K562 (cell line): ENCODE data around the gene APC2. TPM values are rescaled to one million over a fixed set of nuclear protein-coding genes. Genes with fewer than 3 reads are reported as not detected.

Source experiments
- BACH1 ChIP-seq: fragments of 200-800 bp; sonication (Bioruptor generic); IDR thresholded peaks from 2 replicates; pipeline ENCODE4 v1.6.1; 2016; ENCODE audit warnings: missing genetic modification characterization, missing compliant biosample characterization
- MTA1 ChIP-seq: fragments of 450-650 bp; IDR thresholded peaks from 2 replicates; pipeline ENCODE4 v1.6.1; 2017; ENCODE audit warnings: borderline replicate concordance
- RUNX1 ChIP-seq: sonication (generic); IDR thresholded peaks from 2 replicates; pipeline ENCODE4 v1.6.1; 2016; ENCODE audit warnings: antibody characterized with exemption, low read depth
- THRB ChIP-seq: fragments of 450-650 bp; formaldehyde crosslinking; conservative IDR thresholded peaks from 2 replicates; pipeline ENCODE4 v1.4.0; 2022; ENCODE audit warnings: mild to moderate bottlenecking, missing genetic modification characterization
- U2AF1 ChIP-seq: fragments of 200-400 bp; formaldehyde crosslinking; optimal IDR thresholded peaks from 2 replicates; pipeline ENCODE3; 2017; ENCODE audit warnings: mild to moderate bottlenecking, low read depth, low read length, moderate library complexity
- ZFP30 ChIP-seq: fragments of 250-450 bp; sonication (Bioruptor Pico); IDR thresholded peaks from 2 replicates; pipeline ENCODE4 v1.8.0; 2022; ENCODE audit warnings: moderate library complexity, mild to moderate bottlenecking, inconsistent platforms, borderline replicate concordance
- ZNF239 ChIP-seq: fragments of 250-450 bp; sonication (Bioruptor Pico); IDR thresholded peaks from 2 replicates; pipeline ENCODE4 v1.4.0; 2020; ENCODE audit warnings: mild to moderate bottlenecking
- ZNF699 ChIP-seq: fragments of 250-450 bp; sonication (Bioruptor Pico); IDR thresholded peaks from 2 replicates; pipeline ENCODE4 v1.8.0; 2021; ENCODE audit warnings: mild to moderate bottlenecking, moderate library complexity; ENCODE audit not compliant: insufficient replicate concordance
- polyA plus RNA-seq, 8 experiments: library from polyadenylated mRNA; depleted of rRNA in 4 of 8; stranded (reverse) in 5 of 8; unstranded in 3 of 8; fragments of >200 nt; fragmentation: Nextera tagmentation in 2 of 8; fragmentation: Illumina TruSeq in 1 of 8; extraction: Ambion mirVana in 2 of 8; extraction: Trizol in 1 of 8; gene quantifications; 2 replicates each; pipeline versions ENCODE4 v1.2.1 to v1.2.3, GENCODE V29; 2011 to 2014; ENCODE audit warnings: inconsistent platforms in 1 of 8, missing spikeins in 1 of 8
- total RNA-seq, 7 experiments: library from RNA; depleted of rRNA in 6 of 7; stranded (reverse); fragments of >200 nt in 6 of 7; fragmentation: Illumina TruSeq in 2 of 7; extraction: Trizol in 2 of 7; gene quantifications; 2 replicates each; pipeline versions ENCODE4 v1.2.1 to v1.2.3, GENCODE V29; 2011 to 2021; ENCODE audit warnings: low replicate concordance in 1 of 7
- TF ChIP-seq, protein P1 (sequence below), 2 experiments: fragments of 150-350 bp in 1 of 2; IDR thresholded peaks; 2 replicates each; pipeline ENCODE4 v1.6.1; 2012 to 2016; ENCODE audit warnings: low read depth in 2 of 2, low read length in 2 of 2, mild to moderate bottlenecking in 1 of 2, moderate library complexity in 1 of 2
- TF ChIP-seq, protein P2 (sequence below), 2 experiments: fragments of 450-650 bp in 1 of 2; sonication (generic) in 1 of 2; formaldehyde crosslinking in 1 of 2; IDR thresholded peaks; 2 replicates each; pipeline versions ENCODE4 v1.7.1 to v1.9.0; 2016 to 2022; ENCODE audit warnings: inconsistent platforms in 1 of 2, mild to moderate bottlenecking in 1 of 2, missing genetic modification reagents in 1 of 2

Gene APC2
- total and polyA plus RNA-seq, 9 of the 15 experiments (the other 6 are each of a cell fraction or from before 2014, with no cell fraction given): 0.01 to 0.40 (median 0.05) TPM; not detected in 3

DNA sequence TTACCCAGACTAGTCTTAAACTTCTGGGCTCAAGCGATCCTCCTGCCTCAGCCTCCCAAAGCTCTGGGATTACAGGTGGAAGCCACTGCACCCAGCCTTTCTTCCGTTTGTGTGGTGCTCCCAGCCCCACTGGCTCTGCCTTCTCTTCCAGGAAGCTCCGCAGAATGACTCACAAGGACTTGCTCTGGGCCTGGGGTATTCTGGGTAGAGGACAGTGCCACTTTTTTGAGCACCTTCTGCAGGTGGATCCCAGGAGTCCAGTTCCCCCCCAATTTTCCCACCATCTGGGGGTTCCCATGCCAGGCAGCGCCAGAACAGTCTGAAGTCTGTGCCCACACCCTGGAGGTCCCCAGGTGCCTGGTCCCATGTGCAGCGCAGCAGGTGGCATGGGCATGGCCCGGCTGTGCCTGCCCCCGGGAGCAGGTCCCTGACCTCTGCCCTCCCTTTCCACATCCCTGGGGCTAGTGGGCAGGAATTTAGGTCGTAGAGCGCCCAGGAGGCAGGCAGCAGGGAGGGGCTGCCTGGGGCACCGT is 42.6 kb downstream of the APC2 start (continued):
- TF ChIP-seq THRB (CRISPR knock-in tag) (no peak), MTA1 (no peak), RUNX1 (no peak), ZFP30 (CRISPR knock-in tag) (no peak), U2AF1 (no peak), ZNF699 (CRISPR knock-in tag) (no peak), BACH1 (tag) (no peak), ZNF239 (CRISPR knock-in tag) (no peak)
- TF ChIP-seq, protein P1, sequence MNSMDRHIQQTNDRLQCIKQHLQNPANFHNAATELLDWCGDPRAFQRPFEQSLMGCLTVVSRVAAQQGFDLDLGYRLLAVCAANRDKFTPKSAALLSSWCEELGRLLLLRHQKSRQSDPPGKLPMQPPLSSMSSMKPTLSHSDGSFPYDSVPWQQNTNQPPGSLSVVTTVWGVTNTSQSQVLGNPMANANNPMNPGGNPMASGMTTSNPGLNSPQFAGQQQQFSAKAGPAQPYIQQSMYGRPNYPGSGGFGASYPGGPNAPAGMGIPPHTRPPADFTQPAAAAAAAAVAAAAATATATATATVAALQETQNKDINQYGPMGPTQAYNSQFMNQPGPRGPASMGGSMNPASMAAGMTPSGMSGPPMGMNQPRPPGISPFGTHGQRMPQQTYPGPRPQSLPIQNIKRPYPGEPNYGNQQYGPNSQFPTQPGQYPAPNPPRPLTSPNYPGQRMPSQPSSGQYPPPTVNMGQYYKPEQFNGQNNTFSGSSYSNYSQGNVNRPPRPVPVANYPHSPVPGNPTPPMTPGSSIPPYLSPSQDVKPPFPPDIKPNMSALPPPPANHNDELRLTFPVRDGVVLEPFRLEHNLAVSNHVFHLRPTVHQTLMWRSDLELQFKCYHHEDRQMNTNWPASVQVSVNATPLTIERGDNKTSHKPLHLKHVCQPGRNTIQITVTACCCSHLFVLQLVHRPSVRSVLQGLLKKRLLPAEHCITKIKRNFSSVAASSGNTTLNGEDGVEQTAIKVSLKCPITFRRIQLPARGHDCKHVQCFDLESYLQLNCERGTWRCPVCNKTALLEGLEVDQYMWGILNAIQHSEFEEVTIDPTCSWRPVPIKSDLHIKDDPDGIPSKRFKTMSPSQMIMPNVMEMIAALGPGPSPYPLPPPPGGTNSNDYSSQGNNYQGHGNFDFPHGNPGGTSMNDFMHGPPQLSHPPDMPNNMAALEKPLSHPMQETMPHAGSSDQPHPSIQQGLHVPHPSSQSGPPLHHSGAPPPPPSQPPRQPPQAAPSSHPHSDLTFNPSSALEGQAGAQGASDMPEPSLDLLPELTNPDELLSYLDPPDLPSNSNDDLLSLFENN (IDR thresholded peaks at IDR 0.05; ENCODE audit: low read depth in 2 of 2, low read length in 2 of 2): no peak
- TF ChIP-seq, protein P2, sequence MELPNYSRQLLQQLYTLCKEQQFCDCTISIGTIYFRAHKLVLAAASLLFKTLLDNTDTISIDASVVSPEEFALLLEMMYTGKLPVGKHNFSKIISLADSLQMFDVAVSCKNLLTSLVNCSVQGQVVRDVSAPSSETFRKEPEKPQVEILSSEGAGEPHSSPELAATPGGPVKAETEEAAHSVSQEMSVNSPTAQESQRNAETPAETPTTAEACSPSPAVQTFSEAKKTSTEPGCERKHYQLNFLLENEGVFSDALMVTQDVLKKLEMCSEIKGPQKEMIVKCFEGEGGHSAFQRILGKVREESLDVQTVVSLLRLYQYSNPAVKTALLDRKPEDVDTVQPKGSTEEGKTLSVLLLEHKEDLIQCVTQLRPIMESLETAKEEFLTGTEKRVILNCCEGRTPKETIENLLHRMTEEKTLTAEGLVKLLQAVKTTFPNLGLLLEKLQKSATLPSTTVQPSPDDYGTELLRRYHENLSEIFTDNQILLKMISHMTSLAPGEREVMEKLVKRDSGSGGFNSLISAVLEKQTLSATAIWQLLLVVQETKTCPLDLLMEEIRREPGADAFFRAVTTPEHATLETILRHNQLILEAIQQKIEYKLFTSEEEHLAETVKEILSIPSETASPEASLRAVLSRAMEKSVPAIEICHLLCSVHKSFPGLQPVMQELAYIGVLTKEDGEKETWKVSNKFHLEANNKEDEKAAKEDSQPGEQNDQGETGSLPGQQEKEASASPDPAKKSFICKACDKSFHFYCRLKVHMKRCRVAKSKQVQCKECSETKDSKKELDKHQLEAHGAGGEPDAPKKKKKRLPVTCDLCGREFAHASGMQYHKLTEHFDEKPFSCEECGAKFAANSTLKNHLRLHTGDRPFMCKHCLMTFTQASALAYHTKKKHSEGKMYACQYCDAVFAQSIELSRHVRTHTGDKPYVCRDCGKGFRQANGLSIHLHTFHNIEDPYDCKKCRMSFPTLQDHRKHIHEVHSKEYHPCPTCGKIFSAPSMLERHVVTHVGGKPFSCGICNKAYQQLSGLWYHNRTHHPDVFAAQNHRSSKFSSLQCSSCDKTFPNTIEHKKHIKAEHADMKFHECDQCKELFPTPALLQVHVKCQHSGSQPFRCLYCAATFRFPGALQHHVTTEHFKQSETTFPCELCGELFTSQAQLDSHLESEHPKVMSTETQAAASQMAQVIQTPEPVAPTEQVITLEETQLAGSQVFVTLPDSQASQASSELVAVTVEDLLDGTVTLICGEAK (IDR thresholded peaks at IDR 0.05): no peak
- TF ChIP-seq, protein P2 (CRISPR knock-in tag; IDR thresholded peaks at IDR 0.05): no peak
